GM18508 (cell line): ENCODE results near the gene TALDO1.

Experiments
- ATAC-seq: cut with Tn5 transposase; IDR thresholded peaks from one replicate; pipeline ENCODE4 v1.9.1; 2021; ENCODE audit warnings: moderate number of reproducible peaks; ENCODE audit not compliant: insufficient read depth, unreplicated experiment

TALDO1 gene

DNA sequence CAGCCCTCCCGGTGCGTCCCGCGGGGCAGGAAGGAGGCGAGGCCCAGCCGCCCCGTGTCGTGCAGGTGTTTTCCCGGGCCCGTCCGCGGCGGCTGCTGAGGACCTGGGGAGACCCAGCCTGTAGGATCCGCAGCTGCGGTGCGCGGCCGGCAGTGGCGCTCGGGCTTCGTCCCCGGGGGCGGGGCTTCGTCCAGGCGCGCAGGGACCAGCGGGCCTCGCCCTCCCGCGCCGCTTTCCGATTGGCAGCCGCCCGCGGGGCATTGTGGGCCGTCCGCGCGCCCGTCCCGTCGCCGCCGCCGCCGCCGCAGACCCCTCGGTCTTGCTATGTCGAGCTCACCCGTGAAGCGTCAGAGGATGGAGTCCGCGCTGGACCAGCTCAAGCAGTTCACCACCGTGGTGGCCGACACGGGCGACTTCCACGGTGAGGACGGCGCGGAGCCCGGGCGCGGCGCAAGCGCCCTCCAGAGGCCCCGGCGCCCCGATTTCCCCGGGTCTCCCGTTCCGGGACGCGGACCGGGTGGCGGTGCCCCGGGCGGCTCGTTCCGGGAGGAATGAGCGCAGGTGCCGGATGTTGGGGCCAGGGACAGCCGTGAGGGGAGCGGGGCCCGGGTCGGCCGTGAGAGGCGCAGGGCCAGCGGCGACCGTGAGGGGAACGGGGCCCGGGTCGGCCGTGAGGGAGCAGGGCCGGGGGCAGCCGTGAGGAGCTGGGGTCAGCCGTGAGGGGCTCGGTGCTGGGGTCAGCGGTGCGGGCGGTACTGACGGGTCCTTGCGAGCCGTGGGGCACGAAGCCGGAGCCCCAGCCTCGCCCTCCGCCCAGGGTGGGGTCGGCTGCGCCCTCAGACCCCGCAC lies at the start of gene TALDO1:
Gene TALDO1, plus strand, starts transcription at position 307 of the 849 bp plus-strand sequence. Its CDS starts 18 bp downstream, at position 325.
- ATAC-seq = no peak

GRCh38 chr11:697811-698311 lies 49.4 kb upstream of the TALDO1 start:
- ATAC-seq = no peak

GRCh38 chr11:698493-699115 lies 48.7 kb upstream of the TALDO1 start:
- no peak for ATAC-seq

- no peak for ATAC-seq
These were observed 48.2 kb upstream of the TALDO1 start for GRCh38 chr11:699116-699508.

DNA sequence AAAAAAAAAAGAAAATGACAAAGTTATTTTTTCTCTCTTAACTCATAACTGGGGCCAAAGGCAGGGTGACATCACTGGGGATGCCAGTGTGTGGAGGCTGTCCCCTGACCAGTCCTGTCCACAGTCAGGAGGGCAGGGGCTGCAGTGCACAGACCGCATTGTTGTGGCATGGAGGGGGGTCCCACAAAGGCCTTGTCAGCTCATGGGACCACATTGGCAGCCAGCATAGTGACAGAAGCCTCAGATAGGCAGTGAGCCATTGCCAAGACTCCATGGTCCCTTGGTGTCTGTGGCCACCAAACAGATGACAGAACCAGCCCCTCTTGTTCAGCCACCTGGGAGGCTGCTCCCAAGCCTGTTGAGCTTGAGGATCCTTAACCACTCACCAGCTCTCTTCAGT lies 47.5 kb upstream of the TALDO1 start:
- no peak for ATAC-seq

GRCh38 chr11:701741-702461 lies 45.4 kb upstream of the TALDO1 start:
- no peak for ATAC-seq

GRCh38 chr11:702462-703461 lies 44.5 kb upstream of the TALDO1 start:
- ATAC-seq = no peak

- ATAC-seq = no peak
These were observed 43.8 kb upstream of the TALDO1 start for GRCh38 chr11:703506-703905.

GRCh38 chr11:704228-704674 lies 43.0 kb upstream of the TALDO1 start:
- ATAC-seq = no peak

GRCh38 chr11:704781-705645 lies 42.3 kb upstream of the TALDO1 start:
- ATAC-seq = no peak

DNA sequence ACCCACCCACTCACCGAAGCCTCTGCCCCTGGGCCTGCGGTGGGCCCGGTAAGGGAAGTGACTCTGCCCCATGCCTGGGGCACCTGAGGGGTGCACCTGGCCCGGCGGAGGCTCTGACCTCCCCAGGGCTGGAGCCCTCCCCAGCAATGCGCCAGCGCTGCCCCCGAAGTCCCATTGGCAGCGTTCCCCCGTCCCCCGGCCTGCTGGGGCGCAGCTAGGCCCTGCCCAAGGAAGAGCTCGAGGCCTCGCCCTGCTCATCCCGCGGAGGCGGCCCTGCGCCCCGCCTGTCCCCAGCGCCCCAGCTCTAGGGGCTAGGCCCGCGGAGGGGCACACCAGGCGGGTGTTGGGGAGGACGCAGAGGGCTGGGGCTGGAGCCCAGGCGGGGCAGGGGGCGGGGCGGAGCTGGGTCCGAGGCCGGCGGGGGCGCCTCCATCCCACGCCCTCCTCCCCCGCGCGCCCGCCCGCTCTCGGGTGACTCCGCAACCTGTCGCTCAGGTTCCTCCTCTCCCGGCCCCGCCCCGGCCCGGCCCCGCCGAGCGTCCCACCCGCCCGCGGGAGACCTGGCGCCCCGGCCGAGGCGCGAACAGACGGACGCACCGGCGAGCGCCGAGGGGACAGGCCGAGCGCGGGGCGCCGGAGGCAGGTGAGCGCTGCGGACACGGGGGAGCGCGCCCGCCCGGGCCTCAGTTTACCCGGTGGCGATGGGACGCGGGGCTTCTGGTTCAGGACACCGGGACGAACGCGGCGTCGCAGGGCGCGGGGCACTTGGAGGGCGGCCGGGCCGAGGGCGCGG lies 41.4 kb upstream of the TALDO1 start, which contains the start of gene EPS8L2:
Gene EPS8L2, plus strand, starts transcription at position 586 of the 793 bp plus-strand sequence. CDS start 3,177 bp downstream, outside the sequence.
- no peak for ATAC-seq

DNA sequence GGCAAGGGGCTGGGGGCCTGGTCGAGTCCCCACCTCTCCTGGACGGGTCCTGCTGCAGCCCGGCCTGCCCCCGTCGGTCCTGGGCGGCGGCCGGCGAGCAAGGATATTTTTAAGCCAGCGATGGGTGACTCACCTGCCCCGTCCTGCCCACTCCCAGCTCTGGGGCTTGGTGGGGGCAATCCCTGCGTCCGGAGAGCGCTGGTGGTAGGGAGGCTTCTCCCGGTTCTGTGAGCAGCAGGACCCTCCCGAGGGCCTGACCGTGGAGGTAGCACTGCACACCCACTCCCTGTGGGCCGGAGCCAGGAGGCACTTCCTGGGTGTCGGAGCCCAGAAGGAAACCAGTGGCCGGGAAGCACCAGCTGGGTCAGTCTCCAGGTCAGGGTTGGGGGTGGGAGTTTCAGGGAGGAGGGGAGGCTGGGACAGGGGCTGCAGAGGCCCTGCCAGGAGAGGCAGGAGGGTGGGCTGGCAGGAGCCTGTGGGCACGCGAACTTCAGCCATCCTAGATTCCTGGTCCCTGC lies 40.8 kb upstream of the TALDO1 start:
- no peak for ATAC-seq

- ATAC-seq = no peak
These were observed 40.1 kb upstream of the TALDO1 start for GRCh38 chr11:706957-707816.

GRCh38 chr11:707817-708420 lies 39.3 kb upstream of the TALDO1 start:
- ATAC-seq = no peak

DNA sequence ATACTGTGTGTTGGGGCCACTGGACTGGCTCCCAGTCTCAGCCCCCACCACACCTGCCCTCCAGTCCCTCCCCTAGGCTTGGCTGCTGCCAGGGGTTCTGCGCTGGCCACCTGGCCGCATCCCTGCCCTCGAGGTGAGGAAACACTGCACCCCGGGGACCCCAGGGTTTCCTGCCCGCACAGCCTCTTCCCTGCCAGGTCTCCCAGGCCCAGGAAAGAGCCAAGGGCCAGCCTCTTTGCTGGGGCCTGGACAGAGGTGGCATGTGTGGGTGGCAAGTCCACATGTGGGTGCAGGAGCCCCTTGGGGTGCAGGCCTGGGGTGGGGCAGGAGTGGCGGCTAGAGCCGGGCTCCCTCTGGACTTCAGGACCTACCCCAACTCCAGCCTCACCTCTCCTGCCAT lies 38.8 kb upstream of the TALDO1 start:
- no peak for ATAC-seq
